NCI-H226 (cell line): ENCODE data around the gene SHROOM2.

Source experiments
- DNase-seq: peaks from one replicate; pipeline ENCODE4 v3.0.0-alpha.2; 2015

SHROOM2 gene

GRCh38 chrX:9903146-9903545 lies 116.9 kb downstream of the SHROOM2 start:
- no peak for DNase-seq

DNA sequence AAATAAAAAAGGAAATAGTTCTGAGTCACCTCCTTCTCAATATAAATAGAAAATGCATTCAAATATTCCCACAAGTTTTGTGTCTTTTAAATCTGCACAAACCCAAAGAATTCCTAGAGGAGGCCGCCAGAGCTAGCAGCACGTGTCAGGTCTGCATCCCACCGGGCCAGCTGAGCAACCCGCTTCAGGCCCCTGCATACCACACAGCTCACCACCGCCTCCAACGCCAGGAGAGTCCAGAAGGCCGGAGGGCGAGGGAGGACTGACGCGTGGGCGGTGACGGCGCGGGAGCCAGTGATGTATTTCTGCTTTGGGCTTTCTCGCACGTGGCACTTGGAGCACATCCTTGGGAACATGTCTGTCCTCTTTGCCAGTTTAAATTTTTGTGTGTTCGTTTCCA lies 119.1 kb downstream of the SHROOM2 start:
- DNase-seq = no peak

DNA sequence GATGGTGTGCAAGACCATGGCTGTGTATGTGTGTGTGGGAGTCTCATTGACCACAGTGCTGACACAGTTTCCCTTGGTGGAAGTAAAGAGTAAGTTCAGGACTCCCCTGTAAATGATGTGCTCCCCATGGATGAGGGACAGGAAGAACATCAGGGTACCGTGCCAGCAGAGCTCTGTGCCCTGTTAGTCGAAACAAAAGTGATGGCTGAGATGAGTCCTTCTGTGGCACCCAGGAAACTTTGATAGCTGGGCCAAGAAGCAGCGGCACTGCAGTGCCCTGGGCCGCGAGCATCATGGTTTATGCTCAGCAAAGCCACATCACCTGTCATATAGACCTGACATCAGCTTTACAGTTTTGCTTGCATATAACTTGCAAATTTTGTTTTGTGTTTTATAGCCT lies 119.5 kb downstream of the SHROOM2 start:
- no peak for DNase-seq

GRCh38 chrX:9906919-9907318 lies 120.7 kb downstream of the SHROOM2 start:
- no peak for DNase-seq

DNA sequence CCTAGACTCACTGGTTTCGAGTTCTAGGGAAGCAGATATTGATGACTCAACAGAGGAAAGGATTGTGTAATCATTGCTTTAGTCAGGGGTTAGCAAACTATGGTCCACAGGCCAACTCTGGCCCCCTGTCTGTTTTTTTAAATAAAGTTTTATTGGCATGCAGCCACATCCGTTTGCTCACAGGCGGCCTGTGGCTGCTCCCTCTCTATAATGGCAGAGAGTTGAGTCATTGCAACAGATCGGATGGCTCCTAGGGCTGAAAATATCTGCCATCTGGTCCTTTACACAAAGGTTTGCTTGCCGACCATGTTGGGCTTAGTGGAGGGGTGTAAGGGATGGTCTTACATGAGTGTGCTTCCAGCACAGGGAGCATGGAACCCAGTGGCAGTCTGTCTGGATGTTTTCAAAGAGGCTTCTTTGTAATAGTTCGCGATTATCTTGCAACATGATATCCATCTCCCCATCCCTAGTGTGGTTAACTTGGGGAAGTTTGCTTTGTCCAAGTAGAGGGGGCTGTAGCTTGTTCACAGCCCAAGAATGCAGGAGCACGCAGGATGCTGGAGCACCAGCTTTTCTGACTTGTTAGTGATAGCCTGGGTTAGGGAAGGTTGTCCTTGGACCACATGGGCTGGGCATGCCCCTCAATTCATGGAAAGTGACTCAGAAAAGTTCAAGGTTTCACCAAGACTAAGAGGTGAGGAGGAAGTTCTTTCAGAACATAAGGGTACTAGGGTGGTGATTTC lies 121.6 kb downstream of the SHROOM2 start:
- peak; percentile 63 for DNase-seq

DNA sequence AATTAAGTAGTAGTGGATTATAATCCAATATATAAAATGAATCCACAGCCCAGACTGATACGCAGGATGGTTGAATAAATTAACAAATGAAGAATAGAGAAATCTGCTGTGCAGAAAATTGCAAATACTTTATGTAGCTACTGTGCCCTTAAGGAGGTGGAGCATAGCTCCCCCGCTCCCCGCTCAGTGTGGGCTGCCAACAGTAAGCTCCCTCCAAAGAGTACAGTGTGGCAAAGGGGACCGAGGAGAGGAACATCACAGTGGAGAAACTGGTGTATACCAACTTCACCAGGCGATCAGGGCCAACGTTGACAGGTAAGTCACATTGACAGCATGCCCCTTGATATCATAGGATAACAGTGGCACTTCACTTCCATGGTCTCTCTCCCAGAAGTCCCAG lies 123.0 kb downstream of the SHROOM2 start:
- no peak for DNase-seq

GRCh38 chrX:9911487-9911886 lies 125.3 kb downstream of the SHROOM2 start:
- no peak for DNase-seq

GRCh38 chrX:9912351-9913145 lies 126.3 kb downstream of the SHROOM2 start:
- no peak for DNase-seq

DNA sequence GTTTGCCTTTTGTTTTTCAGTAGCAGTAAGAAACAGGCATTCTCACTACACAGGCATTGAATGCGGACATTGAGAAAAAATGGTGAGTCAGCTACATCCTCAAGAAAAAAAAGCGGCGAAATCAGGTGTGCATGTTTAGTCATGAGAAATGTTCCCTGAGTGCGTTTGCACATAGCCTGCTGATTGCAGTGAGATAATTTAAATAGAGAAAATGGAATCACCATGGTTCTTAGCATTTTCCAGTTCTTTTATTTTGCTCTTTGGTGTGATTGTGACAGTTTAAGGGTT lies 126.9 kb downstream of the SHROOM2 start:
- no peak for DNase-seq

DNA sequence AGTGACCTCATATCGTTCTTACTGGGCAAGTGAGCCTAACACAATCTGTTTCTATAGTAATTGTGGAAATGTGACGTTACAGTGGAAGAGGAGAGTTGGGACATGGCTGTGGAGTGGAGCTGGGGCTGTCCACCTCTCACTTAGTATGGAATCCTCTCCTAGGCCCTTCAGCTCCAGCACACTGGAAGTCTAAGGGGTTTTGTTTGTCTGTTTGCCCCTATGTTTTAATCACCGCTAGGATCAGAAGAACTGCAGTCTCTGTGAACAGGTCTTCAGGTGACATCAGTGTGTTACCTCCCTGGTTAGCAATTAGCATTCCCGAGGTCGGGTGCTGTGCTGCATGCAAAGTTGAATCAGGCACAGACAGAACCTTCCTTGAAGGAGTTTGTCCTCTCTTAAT lies 131.6 kb downstream of the SHROOM2 start:
- no peak for DNase-seq

- DNase-seq = no peak
Observed at GRCh38 chrX:9919632-9920172, 133.5 kb downstream of the SHROOM2 start.

GRCh38 chrX:9921407-9921806 lies 135.2 kb downstream of the SHROOM2 start:
- no peak for DNase-seq

- DNase-seq = peak; percentile 23
Observed at GRCh38 chrX:9923357-9923756, 137.1 kb downstream of the SHROOM2 start.

- DNase-seq = no peak
Observed at GRCh38 chrX:9926002-9926401, 139.8 kb downstream of the SHROOM2 start.

GRCh38 chrX:9927698-9928482 lies 141.7 kb downstream of the SHROOM2 start:
- no peak for DNase-seq

DNA sequence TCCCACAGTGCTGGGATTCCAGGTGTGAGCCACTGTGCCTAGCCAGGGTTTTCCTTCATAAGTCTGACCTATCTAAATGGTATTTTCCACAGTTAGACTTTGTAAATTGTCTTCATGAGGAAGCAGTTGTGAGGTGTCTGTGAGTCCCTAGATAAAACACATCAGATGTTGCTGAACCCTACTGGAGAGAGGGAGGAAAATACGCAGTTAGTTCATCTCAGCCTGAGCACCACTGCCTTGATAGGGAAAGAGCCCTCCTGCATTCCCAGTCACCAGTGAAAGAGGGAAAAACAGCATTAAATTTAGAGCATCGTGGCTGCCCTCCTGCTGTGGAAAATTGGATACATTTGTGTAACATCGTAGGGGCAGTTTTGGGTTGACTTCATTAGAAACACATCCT lies 149.2 kb downstream of the SHROOM2 start:
- DNase-seq = no peak

GRCh38 chrX:9937761-9938160 lies 151.5 kb downstream of the SHROOM2 start:
- DNase-seq = no peak

DNA sequence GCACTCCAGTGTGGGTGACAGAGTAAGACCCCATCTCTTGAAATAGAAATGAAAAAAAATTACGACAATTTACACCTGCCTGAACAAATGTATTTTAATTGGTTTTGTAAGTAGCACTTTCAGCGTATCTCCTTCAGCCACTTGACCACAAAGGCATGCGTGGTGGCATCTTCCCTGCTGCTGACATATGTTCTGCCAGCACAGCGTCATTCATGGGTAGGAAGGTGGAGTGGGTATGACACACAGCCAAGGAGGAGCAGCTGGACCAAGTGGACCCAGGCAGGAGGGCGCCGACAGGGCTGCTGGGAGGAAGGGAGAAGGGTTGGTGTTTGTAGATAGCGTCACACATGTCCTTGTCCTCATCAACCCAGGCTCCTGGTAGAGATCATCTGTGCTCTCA lies 152.3 kb downstream of the SHROOM2 start:
- DNase-seq = no peak

- DNase-seq = peak; percentile 78
Observed at GRCh38 chrX:9940421-9940820, 154.2 kb downstream of the SHROOM2 start.

- no peak for DNase-seq
Observed at GRCh38 chrX:9942086-9942485, 155.9 kb downstream of the SHROOM2 start.

DNA sequence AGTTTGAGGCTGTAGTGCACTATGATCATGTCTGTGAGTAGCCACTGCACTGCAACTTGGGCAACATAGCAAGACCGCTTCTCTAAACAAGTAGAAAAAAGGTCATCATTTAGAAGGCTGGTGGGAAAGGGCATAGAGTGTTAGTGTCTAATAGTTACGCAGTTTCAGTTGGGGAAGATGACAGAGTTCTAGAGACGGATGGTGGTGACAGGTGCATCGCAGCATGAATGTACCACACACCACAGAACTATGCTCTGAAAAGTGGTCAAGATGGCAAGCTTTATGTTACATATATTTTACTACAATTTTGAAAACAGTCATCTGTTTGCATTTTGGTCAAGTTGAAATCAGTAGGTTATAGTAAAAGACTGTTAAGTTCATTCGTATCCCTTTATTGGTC lies 157.2 kb downstream of the SHROOM2 start:
- DNase-seq = no peak

- DNase-seq = no peak
Observed at GRCh38 chrX:9947131-9947794, 161.0 kb downstream of the SHROOM2 start.

DNA sequence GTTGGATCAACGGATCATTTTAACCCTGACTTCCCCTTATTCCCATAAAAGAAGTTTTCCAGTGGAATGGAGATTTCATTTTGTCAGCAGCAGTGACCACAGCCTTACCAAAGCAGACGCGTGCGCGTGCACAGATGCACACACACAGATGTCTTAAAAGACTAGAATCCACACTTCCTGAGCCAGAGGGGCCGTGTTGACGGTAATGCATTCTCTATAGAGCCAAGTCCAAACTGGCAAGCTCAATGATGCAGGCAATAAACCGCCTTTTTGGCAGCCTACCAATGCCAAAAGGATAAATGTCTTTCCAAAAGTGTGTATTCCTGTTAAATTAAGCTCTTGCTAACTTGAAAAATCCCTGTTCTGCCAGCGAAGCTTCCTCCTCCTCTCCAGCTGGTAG lies 162.2 kb downstream of the SHROOM2 start:
- no peak for DNase-seq
